OCI-LY7 (cell line): ENCODE measurements around the gene STAMBPL1. TPM values are rescaled to one million over a fixed set of nuclear protein-coding genes. Genes with fewer than 3 reads are reported as not detected.

Experiments used
- BruUV-seq: library from RNA; stranded (reverse); fragments of 400-500 nt; replicated peaks from 2 replicates; lab custom pipeline; 2021; lab: Mats Ljungman, UMichigan
- CTCF ChIA-PET: fragments of 300-600 bp; sonication (Branson Sonifier 250); formaldehyde crosslinking; loops from one replicate; lab custom pipeline; 2022; ENCODE audit warnings: antibody characterized with exemption; ENCODE audit not compliant: unreplicated experiment; lab: Charles Lee
- POLR2A ChIA-PET: fragments of 300-600 bp; sonication (Branson Sonifier 250); formaldehyde crosslinking; loops from one replicate; lab custom pipeline; 2022; ENCODE audit warnings: antibody characterized with exemption; lab: Charles Lee
- DNase-seq: peaks from one replicate; pipeline ENCODE4 v3.0.0-alpha.2; 2015; ENCODE audit warnings: low spot score
- H2AFZ ChIP-seq: fragments of 200-600 bp; sonication (generic), shearing (Covaris generic); 2 replicates; pipeline ENCODE4 v1.6.1; 2014; ENCODE audit warnings: mild to moderate bottlenecking, antibody characterized with exemption, low read length, moderate library complexity
- H3K27ac ChIP-seq: fragments of 200-600 bp; sonication (generic); 2 replicates; pipeline ENCODE4 v1.5.1; 2014; ENCODE audit warnings: mixed run types, low read depth, mild to moderate bottlenecking, moderate library complexity, low read length, inconsistent platforms; ENCODE audit not compliant: poor library complexity, severe bottlenecking
- H3K36me3 ChIP-seq: fragments of 200-600 bp; sonication (generic); 2 replicates; pipeline ENCODE4 v1.6.1; 2014; ENCODE audit warnings: mild to moderate bottlenecking, antibody characterized with exemption, low read length, moderate library complexity, mixed read lengths; ENCODE audit not compliant: insufficient read depth
- H3K4me1 ChIP-seq: fragments of 200-600 bp; sonication (generic); 2 replicates; pipeline ENCODE4 v1.5.1; 2014; ENCODE audit warnings: mild to moderate bottlenecking, low read length; ENCODE audit not compliant: insufficient read depth, poor library complexity, severe bottlenecking
- H3K4me2 ChIP-seq: fragments of 200-600 bp; sonication (generic); 2 replicates; pipeline ENCODE4 v1.6.1; 2014; ENCODE audit warnings: mild to moderate bottlenecking, low read length
- H3K4me3 ChIP-seq: fragments of 200-600 bp; sonication (generic); 2 replicates; pipeline ENCODE4 v1.5.1; 2014; ENCODE audit warnings: mild to moderate bottlenecking, low read depth, low read length; ENCODE audit not compliant: poor library complexity, severe bottlenecking
- H3K79me2 ChIP-seq: fragments of 200-600 bp; sonication (generic); 2 replicates; pipeline ENCODE4 v1.6.1; 2016; ENCODE audit warnings: low read depth, mild to moderate bottlenecking, low read length, moderate library complexity, mixed read lengths; ENCODE audit not compliant: insufficient read depth
- H3K9me2 ChIP-seq: fragments of 200-600 bp; sonication (generic); 2 replicates; pipeline ENCODE4 v1.6.1; 2016; ENCODE audit warnings: mild to moderate bottlenecking, low read length, mixed read lengths; ENCODE audit not compliant: insufficient read depth
- H3K9me3 ChIP-seq: fragments of 200-600 bp; sonication (generic); 2 replicates; pipeline ENCODE4 v1.6.1; 2014; ENCODE audit warnings: mild to moderate bottlenecking, mixed run types, low read length, mixed read lengths
- H4K20me1 ChIP-seq: fragments of 200-600 bp; sonication (generic); 2 replicates; pipeline ENCODE4 v1.6.1; 2014; ENCODE audit warnings: mild to moderate bottlenecking, antibody characterized with exemption, low read length, moderate library complexity, mixed read lengths; ENCODE audit not compliant: insufficient read depth
- CTCF ChIP-seq: fragments of 200-600 bp; sonication (generic); conservative IDR thresholded peaks from 2 replicates; pipeline ENCODE4 v1.5.1; 2014; ENCODE audit warnings: mild to moderate bottlenecking, antibody characterized with exemption, low read length, moderate library complexity, mixed read lengths
- EZH2phosphoT487 ChIP-seq: fragments of 200-600 bp; sonication (generic); IDR thresholded peaks from 2 replicates; pipeline ENCODE4 v1.6.1; 2018; ENCODE audit warnings: low read depth, borderline replicate concordance, mild to moderate bottlenecking, mixed run types, antibody characterized with exemption, low read length, moderate library complexity, mixed read lengths
- intact Hi-C: fragments of 100-400 bp; cut with micrococcal nuclease; formaldehyde crosslinking; loops from one replicate; pipeline ENCODE4 v1.10.0; 2022; ENCODE audit not compliant: unreplicated experiment
- total RNA-seq, 2 experiments: library from RNA; depleted of rRNA in 1 of 2; stranded (reverse); fragments of >200 nt in 1 of 2; shearing (Covaris generic) in 1 of 2; gene quantifications; 2 replicates each; pipeline ENCODE4 v1.2.3, GENCODE V29; 2014 to 2022

The STAMBPL1 gene
- total RNA-seq, 2 experiments from 2014 or later, result 44.4 to 47.2 TPM

GRCh38 chr10:88896372-88896993, 16.4 kb downstream of the STAMBPL1 start:
- H2AFZ ChIP-seq, result no peak overlapping the region
- peaks cover 61% of the 10 kb centered on the region for H3K4me1 ChIP-seq
- no peaks in the 10 kb centered on the region for H3K9me2 ChIP-seq
- no peaks in the 10 kb centered on the region for H3K9me3 ChIP-seq
- POLR2A ChIA-PET, result interaction anchor here (2.4 to 6.8 kb wide), 3 partner anchors 10 to 12 kb away, joined by 12 to 201 read pairs (median 21); partner anchors contain the start of gene STAMBPL1
- DNase-seq, result no peak
- intact Hi-C loops, result no loop called here
- CTCF ChIA-PET, result no interaction called here
- peaks cover 54% of the 10 kb centered on the region for H3K36me3 ChIP-seq
- H4K20me1 ChIP-seq, result no peaks in the 10 kb centered on the region
- no peak for TF ChIP-seq CTCF
- TF ChIP-seq EZH2phosphoT487, result no peak
- no TSS peak for BruUV-seq
- H3K4me3 ChIP-seq, result no peak overlapping the region
- H3K79me2 ChIP-seq, result peaks cover 80% of the 10 kb centered on the region
- H3K27ac ChIP-seq, result no peak overlapping the region
- H3K4me2 ChIP-seq, result peak overlapping the region; percentile 13; the same call in 1 of the 2 replicates

GRCh38 chr10:88896994-88897853, 17.2 kb downstream of the STAMBPL1 start:
- BruUV-seq, result no TSS peak
- H3K9me2 ChIP-seq, result no peaks in the 10 kb centered on the region
- H3K79me2 ChIP-seq, result peaks cover 72% of the 10 kb centered on the region
- intact Hi-C loops, result no loop called here
- CTCF ChIA-PET, result no interaction called here
- H3K36me3 ChIP-seq, result peaks cover 56% of the 10 kb centered on the region
- no peak for DNase-seq
- H3K9me3 ChIP-seq, result no peaks in the 10 kb centered on the region
- POLR2A ChIA-PET, result interaction anchor here (1.9 to 6.8 kb wide), 2 partner anchors 12 to 96 kb away, joined by 6 to 201 read pairs; partner anchors contain the start of gene STAMBPL1
- H4K20me1 ChIP-seq, result no peaks in the 10 kb centered on the region
- H3K4me1 ChIP-seq, result peaks cover 61% of the 10 kb centered on the region
- peak overlapping the region; percentile 13 for H3K4me2 ChIP-seq
- no peak overlapping the region for H3K27ac ChIP-seq
- no peak overlapping the region for H3K4me3 ChIP-seq
- TF ChIP-seq EZH2phosphoT487, result no peak
- TF ChIP-seq CTCF, result no peak
- H2AFZ ChIP-seq, result no peak overlapping the region
